Muscle layer of colon (tissue), 2 donors: ENCODE measurements around the gene CCDC152.

Source experiments
- H3K27ac ChIP-seq: one replicate; pipeline ENCODE4 v1.7.0; 2013; ENCODE audit warnings: low read depth, mild to moderate bottlenecking, low read length, moderate library complexity
- H3K27me3 ChIP-seq, 2 donors: one replicate each; pipeline ENCODE4 v1.7.0; 2013; ENCODE audit warnings: low read length in 2 of 2, mild to moderate bottlenecking in 2 of 2; ENCODE audit not compliant: insufficient read depth in 2 of 2, control insufficient read depth in 1 of 2
- H3K36me3 ChIP-seq: one replicate; pipeline ENCODE4 v1.7.0; 2013; ENCODE audit warnings: mild to moderate bottlenecking, low read length; ENCODE audit not compliant: insufficient read depth
- H3K4me1 ChIP-seq: one replicate; pipeline ENCODE4 v1.7.0; 2013; ENCODE audit warnings: mild to moderate bottlenecking, low read length; ENCODE audit not compliant: insufficient read depth
- H3K4me3 ChIP-seq, 2 donors: one replicate each; pipeline ENCODE4 v1.7.0; 2013; ENCODE audit warnings: low read length in 2 of 2, low read depth in 1 of 2, mild to moderate bottlenecking in 1 of 2, moderate library complexity in 1 of 2
- H3K9ac ChIP-seq: one replicate; pipeline ENCODE4 v1.7.0; 2013; ENCODE audit warnings: low read length
- H3K9me3 ChIP-seq: one replicate; pipeline ENCODE4 v1.7.0; 2013; ENCODE audit warnings: mild to moderate bottlenecking, low read length
- donor health status: abdominal sarcoma.
- donor health status: Adenocarcinoma of cecum.

The CCDC152 gene

DNA sequence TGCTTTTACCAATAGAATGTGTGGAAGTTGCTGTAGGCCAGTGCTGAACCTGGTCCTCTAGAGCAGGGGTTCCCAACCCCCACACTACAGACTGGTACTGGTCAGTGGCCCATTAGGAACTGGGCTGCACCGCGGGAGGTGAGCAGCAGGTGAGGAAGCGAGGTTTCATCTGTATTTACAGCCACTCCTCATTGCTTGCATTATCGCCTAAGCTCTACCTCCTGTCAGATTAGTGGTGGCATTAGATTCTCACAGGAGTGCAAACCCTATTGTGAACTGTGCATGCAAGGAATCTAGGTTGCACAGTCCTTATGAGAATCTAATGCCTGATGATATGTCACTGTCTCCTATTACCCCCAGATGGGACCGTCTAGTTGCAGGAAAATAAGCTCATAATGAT, 6.1 kb upstream of the CCDC152 start:
- Histone ChIP-seq H3K9me3 (no peaks in the 10 kb centered on the region), H3K4me3 (no peak overlapping the region), H3K4me1 (no peaks in the 10 kb centered on the region), H3K27ac (no peak overlapping the region), H3K9ac (no peak overlapping the region), H3K36me3 (no peaks in the 10 kb centered on the region), H3K27me3 (no peaks in the 10 kb centered on the region)

DNA sequence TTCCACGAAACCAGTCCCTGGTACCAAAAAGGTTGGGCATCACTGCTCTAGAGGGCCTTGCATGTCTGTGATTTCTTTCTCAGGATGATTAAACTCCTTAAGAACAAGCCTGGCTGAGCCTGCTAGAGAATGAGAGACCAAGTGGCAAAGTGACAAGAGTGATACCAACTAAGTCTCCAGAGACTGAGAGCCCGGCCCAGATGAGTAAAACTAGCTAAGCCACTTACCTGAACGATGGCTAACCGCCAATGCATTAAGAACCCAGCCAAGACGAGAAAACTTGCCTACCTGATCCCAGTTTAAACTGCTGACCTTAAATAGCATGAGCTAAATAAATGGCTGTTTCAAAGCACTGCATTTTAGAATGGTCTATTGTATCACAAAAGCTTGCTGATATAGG, 5.6 kb upstream of the CCDC152 start:
- H3K36me3 ChIP-seq = no peaks in the 10 kb centered on the region
- no peaks in the 10 kb centered on the region for H3K4me1 ChIP-seq
- H3K27me3 ChIP-seq = no peaks in the 10 kb centered on the region
- no peak overlapping the region for H3K4me3 ChIP-seq
- H3K9ac ChIP-seq = no peak overlapping the region
- H3K27ac ChIP-seq = no peak overlapping the region
- H3K9me3 ChIP-seq = no peaks in the 10 kb centered on the region

DNA sequence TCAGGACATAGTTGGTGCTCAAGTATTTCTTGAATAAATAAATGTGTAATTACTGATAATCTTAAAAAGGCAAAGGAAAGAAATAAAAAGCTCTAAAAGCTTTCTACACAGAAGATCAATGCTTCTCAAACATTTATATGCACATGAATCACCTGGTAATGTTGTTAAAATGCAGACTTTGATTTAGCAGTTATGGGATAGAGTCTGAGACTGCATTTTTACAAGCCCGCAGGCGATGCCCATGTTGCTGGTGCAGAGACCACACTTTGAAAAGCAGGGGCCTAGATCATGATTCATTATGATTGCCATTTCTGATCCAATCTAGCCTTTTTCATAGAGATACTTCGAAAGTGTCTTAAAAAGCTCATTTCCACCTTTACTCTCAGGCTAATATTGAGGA, 3.5 kb upstream of the CCDC152 start:
- no peaks in the 10 kb centered on the region for H3K36me3 ChIP-seq
- H3K9me3 ChIP-seq = no peaks in the 10 kb centered on the region
- H3K27ac ChIP-seq = no peak overlapping the region
- no peak overlapping the region for H3K9ac ChIP-seq
- no peak overlapping the region for H3K4me3 ChIP-seq
- no peaks in the 10 kb centered on the region for H3K4me1 ChIP-seq
- H3K27me3 ChIP-seq = peaks cover 0 to 5% of the 10 kb centered on the region in 2 donors

DNA sequence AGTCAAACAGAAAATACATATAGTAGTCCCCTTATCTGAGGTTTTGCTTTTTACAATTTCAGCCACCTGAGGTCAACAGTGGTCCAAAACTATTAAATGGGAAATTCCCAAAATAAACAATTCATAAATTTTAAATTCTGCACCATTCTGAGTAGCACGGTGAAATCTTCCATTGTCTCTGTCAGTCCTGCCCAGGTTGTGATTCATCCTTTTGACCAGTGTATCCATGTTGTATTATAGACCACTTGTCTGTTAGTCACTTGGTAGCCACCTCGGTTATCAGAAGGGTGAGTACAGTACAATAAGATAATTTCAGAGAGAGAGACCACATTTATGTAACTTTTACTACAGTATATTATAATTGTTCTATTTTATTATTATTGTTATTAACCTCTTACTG, 2.8 kb downstream of the CCDC152 start:
- peaks cover 0 to 5% of the 10 kb centered on the region in 2 donors for H3K27me3 ChIP-seq
- no peak overlapping the region for H3K4me3 ChIP-seq
- H3K9ac ChIP-seq = no peak overlapping the region
- H3K4me1 ChIP-seq = no peaks in the 10 kb centered on the region
- no peaks in the 10 kb centered on the region for H3K9me3 ChIP-seq
- H3K27ac ChIP-seq = no peak overlapping the region
- H3K36me3 ChIP-seq = no peaks in the 10 kb centered on the region

DNA sequence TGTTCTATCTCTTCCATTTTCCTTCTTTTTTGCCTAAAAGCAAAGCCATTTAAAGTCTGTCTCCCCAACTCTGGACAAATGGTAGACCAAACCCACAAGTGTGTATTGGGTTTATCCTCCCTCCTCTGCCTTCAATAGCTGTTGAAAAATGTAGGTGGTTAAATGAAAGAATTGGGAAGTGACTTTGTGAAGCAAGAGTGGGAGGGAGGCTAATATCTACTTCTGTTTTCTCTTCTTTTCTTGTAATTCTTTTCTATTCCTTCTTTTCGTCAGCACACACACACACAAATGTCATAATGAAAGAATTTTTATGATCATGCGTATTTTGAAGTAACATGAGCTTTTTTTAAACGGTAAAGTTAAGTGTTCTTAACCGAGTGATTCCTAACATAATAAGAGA, 3.8 kb downstream of the CCDC152 start:
- H3K27ac ChIP-seq = no peak overlapping the region
- no peaks in the 10 kb centered on the region for H3K4me1 ChIP-seq
- H3K9ac ChIP-seq = no peak overlapping the region
- peaks cover 0 to 5% of the 10 kb centered on the region in 2 donors for H3K27me3 ChIP-seq
- no peaks in the 10 kb centered on the region for H3K9me3 ChIP-seq
- no peak overlapping the region for H3K4me3 ChIP-seq
- no peaks in the 10 kb centered on the region for H3K36me3 ChIP-seq

DNA sequence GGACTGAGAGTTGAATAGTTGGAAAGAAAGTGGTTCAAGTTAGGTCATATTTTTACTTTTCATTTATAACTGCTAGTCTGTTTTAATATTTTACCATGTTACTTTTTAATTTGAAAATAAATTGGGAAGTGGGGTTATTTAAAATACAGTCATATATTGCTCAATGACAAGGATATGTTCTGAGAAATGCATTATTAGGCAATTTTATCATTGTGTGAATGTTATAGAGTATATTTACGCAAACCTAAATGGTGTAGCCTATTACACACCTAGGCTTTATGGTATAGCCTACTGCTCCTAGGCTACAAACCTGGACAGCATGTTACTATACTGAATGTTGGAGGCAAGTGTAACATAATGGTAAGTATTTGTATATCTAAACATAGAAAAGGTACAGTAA, 5.2 kb downstream of the CCDC152 start:
- Histone ChIP-seq H3K4me1 (no peaks in the 10 kb centered on the region), H3K4me3 (no peak overlapping the region), H3K9me3 (no peaks in the 10 kb centered on the region), H3K36me3 (no peaks in the 10 kb centered on the region), H3K9ac (no peak overlapping the region), H3K27me3 (peaks cover 0 to 5% of the 10 kb centered on the region in 2 donors), H3K27ac (no peak overlapping the region)

DNA sequence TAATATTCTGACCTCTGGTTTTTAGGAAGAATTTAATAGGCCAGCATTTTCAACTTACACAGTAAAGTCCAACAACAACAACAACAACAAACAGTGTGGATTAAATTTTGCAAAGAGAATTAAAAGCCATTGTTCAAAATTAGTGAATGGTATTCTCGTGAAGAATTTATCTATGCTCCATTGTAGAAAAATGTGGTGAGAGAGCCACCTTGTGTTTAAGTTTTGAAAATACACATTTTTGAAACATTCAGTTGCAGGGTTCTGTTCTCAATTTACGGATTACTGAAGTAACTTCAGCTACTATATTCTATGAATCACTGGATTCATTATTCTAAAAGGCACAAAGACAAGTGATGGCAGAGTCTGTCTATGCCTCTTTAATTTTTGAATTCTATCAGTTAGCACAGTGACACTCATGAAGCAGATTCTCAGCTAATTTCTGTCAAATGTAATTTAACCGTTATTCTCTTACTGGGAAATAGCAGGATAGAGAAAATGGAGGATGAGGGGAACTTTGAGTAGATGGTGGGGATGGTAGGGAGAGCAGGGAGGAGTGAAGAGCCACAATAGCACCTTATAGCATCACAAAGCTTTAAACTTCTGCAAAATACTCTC, 11.0 kb downstream of the CCDC152 start:
- Histone ChIP-seq H3K36me3 (no peaks in the 10 kb centered on the region), H3K27me3 (no peaks in the 10 kb centered on the region), H3K4me1 (no peaks in the 10 kb centered on the region), H3K9me3 (no peaks in the 10 kb centered on the region), H3K4me3 (no peak overlapping the region), H3K27ac (no peak overlapping the region), H3K9ac (no peak overlapping the region)

DNA sequence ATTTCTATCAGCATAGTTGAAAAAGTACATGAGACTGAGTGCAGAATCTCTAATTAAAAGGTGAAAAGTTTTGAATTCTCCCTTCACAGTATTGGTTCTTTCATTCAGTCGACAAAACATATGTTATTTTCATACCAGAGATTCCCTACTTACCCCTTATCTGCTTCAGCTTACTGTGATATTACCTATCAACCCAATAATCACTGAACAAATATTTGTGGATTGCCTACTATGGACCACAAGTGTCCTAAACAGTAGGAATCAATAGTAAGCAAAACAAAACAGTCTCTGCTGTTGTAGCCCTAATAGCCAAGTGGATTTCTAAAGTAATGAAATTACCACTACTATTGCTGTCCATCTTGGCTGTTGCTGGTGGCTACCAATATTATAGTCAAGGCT, 11.5 kb downstream of the CCDC152 start:
- Histone ChIP-seq H3K4me1 (no peaks in the 10 kb centered on the region), H3K4me3 (no peak overlapping the region), H3K27ac (no peak overlapping the region), H3K9me3 (no peaks in the 10 kb centered on the region), H3K9ac (no peak overlapping the region), H3K27me3 (no peaks in the 10 kb centered on the region), H3K36me3 (no peaks in the 10 kb centered on the region)

DNA sequence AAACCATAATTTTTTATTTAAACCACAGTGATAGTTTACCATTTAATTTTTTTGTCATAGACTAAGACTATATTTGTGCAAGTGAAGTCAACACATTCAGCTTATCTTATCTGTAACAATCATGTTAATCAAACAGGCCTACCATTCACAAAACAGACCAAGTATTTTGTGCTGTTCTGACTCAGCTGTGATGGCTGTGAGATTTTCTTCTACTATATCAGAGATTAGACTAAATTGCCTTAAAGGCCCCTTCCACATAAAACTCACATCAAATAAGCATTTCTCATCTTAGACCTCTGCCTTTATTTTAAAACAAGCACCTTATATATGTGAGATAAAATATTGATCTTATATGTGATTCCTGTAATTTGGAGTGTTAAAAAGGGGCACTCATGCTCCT, 13.4 kb downstream of the CCDC152 start:
- no peaks in the 10 kb centered on the region for H3K36me3 ChIP-seq
- no peak overlapping the region for H3K9ac ChIP-seq
- no peaks in the 10 kb centered on the region for H3K9me3 ChIP-seq
- no peak overlapping the region for H3K4me3 ChIP-seq
- H3K27me3 ChIP-seq = no peaks in the 10 kb centered on the region
- no peak overlapping the region for H3K27ac ChIP-seq
- H3K4me1 ChIP-seq = no peaks in the 10 kb centered on the region

DNA sequence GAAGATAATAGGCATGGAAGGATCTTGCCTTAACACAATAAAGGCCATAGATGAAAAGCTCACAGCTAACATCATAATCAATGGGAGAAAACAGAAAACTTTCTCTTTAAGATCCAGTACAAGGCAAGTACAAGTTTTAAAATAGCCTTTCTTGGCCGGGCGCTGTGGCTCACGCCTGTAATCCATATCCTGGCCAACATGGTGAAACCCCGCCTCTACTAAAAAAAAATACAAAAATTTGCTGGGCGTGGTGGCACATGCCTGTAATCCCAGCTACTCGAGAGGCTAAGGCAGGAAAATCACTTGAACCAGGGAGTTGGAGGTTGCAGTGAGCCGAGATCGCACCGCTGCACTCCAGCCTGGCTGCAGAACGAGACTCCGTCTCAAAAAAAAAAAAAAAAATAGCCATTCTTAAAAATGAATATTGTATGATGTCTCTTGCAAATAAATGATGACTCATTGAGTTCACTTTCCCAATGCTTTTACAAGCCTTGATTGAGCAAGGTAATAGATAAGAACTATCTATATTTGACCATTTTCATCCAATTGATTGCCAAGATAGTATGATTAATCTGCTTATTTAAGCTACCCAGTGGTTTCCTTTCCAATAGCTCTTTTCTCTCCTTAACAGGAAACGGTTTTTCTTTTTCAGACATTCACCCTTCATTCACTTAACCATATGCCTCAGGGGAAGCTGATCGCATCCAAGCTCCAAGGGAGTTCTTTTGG, 15.8 kb downstream of the CCDC152 start:
- no peaks in the 10 kb centered on the region for H3K36me3 ChIP-seq
- H3K4me3 ChIP-seq = no peak overlapping the region
- H3K4me1 ChIP-seq = no peaks in the 10 kb centered on the region
- no peak overlapping the region for H3K27ac ChIP-seq
- no peaks in the 10 kb centered on the region for H3K9me3 ChIP-seq
- no peaks in the 10 kb centered on the region for H3K27me3 ChIP-seq
- no peak overlapping the region for H3K9ac ChIP-seq

DNA sequence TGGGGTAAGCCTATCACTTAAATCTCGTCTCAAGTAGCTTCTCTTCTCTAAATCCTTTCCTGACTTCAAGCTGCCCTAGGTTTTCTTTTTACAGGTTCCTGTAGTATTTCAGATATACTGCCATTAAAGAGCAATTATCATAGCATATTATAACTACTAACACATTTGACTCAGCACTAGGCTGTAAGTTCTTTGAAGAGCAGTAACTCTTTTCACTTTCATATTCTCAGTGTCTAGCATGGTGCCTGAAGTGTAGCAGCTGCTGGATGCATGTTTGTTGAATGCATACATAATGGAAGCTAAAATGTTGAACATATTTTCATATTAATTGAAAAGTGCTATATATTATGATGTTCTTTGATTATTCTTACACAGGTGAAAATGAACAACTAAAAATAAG, 22.5 kb downstream of the CCDC152 start:
- H3K4me3 ChIP-seq = no peak overlapping the region
- H3K27me3 ChIP-seq = no peaks in the 10 kb centered on the region
- no peaks in the 10 kb centered on the region for H3K36me3 ChIP-seq
- no peaks in the 10 kb centered on the region for H3K9me3 ChIP-seq
- no peak overlapping the region for H3K9ac ChIP-seq
- H3K27ac ChIP-seq = no peak overlapping the region
- H3K4me1 ChIP-seq = no peaks in the 10 kb centered on the region

DNA sequence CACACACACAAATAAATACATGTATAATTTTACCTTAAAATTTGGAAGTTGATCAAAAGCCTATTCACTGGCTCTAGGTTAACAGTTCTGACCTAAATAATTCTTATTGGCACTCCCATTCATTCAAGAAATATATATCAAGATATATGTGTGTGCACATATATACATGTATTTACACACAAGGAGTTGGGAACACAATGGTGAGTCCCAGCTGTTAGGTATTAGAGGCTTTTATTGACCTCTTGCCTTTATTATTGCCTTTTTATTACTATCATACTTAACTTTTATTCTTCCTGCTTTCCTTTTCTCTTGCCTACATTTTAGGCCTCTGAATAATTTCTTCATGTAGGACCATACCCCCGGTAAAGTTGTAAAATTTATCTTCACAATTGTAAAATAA, 25.0 kb downstream of the CCDC152 start:
- Histone ChIP-seq H3K9me3 (peaks cover 5% of the 10 kb centered on the region), H3K27ac (no peak overlapping the region), H3K4me1 (no peaks in the 10 kb centered on the region), H3K36me3 (no peaks in the 10 kb centered on the region), H3K27me3 (no peaks in the 10 kb centered on the region), H3K4me3 (no peak overlapping the region), H3K9ac (no peak overlapping the region)
